Smooth muscle cell of the brain vasculature (primary cell): ENCODE measurements around the gene NPHS2.

ENCODE experiments used
- DNase-seq: peaks from one replicate; pipeline ENCODE4 v3.0.0-alpha.2; 2012; ENCODE audit warnings: low read depth, low spot score

Gene NPHS2

DNA sequence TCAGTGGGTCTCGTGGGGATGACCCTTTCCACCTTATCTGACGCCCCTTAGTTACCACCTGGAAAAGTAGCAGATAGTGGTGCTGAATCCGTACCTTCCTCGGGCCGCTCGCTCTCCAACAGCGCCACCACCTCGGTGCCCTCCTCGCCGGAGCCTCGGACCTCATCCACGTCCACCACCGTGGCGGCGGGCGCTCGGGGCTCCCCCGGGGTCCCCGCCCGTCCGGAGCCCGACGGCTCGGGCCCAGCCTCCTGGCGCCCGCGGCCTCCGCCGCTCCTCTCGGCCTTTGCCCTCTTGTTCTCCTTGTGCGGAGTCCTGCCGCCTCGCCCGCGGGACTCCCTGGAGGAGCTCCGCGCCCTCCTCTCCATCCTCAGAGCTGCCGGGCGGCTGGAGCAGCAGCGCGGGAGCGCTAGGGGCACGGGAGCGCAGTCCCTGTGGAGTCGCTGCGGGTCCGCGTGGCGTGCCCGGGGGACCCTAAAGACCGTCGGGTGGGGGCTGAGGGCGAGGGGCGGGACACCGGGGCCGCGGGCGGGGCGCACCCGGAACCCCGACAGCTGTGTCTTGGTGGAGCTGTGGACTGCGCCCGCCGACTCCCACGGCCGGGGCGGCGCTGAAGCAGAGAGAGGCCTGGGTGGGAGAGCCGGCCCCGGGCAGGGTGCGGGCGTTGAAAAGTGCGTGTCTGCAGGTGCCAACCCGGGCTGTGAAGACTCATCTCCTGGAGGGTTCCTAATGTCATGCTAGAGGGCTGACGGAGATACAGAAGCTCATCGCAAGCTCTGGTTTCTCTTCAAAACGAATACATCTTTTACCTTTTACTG, at the start of gene NPHS2:
NPHS2 (minus strand) TSS at position 452 of the 818 bp plus-strand sequence; CDS start at position 368, 84 bp downstream.
- DNase-seq: no peak

DNA sequence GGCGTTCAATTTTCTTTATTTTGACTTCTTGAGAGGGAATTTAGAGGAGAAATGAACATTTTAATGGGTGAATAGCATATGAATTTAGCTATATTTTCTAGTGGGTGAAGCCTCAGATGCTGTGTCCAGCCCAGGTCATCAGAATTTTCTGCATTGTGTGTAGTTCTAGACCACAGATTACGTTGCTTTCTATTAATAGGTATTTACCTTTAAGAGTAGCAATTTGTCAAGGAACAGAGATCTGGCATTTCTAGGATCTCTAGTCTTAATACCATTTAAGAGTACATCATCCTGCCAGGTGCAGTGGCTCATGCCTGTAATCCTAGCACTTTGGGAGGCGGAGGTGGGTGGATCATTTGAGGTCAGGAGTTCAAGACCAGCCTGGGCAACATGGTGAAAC, 36.6 kb upstream of the NPHS2 start:
- DNase-seq: no peak

DNA sequence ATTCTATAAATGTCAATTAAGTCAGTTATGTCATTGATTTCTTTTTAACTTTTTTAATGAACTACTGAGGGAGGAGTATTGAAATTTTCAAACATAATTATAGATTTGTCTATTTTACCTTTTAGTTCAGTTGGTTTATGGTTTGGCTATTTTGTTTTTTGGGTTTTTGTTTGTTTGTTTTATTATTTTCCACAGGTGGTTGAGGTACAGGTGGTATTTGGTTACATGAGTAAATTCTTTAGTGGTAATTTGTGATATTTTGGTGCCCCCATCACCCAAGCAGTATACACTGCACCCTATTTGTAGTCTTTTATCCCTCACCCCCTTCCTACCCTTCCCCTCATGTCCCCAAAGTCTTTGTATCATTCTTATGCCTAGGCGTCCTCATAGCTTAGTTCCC, 25.3 kb upstream of the NPHS2 start:
- no peak for DNase-seq

DNA sequence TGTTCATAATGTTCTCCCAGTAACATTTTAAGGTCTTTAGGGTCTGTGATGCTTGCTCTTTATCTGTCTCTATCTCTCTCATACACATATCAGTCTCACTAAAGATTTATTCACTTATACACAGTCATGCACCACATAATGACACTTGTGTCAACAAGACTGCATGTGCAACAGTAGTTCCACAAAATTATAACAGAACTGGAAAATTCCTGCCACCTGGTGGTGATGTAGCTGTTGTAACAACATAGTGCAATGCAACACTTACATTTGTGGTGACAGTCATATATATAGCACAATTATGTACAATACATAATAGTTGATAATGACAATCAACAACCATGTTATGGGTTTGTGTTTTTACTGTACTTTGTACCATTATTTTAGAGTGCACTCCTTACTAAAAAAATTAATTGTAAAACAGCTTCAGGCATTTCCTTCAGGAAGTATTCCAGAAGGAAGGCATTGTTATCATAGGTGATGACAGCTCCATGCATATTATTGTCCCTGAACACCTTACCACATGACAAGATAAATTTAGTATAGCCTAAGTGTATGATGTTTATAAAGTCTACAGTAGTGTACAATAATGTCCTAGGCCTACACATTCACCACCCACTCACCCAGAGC, 24.0 kb upstream of the NPHS2 start:
- no peak for DNase-seq

DNA sequence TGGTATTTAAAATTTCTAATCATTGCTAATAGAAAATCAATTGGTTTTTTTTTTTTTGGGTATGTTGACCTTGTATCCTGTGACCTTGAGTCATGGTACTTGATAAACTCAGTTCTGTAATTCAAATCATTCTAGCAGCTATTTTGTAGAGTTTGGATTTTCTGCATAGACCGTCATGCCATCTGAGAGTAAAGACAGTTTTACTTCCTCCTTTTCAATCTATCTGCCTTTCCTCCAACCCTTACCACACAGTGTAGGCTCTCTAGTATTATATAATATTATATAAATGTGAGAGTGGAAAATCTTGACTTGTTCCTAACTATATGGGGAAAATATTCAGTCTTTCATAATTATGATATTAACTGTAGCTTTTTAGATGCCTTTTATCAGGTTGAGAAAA, 22.9 kb upstream of the NPHS2 start:
- DNase-seq: no peak

DNA sequence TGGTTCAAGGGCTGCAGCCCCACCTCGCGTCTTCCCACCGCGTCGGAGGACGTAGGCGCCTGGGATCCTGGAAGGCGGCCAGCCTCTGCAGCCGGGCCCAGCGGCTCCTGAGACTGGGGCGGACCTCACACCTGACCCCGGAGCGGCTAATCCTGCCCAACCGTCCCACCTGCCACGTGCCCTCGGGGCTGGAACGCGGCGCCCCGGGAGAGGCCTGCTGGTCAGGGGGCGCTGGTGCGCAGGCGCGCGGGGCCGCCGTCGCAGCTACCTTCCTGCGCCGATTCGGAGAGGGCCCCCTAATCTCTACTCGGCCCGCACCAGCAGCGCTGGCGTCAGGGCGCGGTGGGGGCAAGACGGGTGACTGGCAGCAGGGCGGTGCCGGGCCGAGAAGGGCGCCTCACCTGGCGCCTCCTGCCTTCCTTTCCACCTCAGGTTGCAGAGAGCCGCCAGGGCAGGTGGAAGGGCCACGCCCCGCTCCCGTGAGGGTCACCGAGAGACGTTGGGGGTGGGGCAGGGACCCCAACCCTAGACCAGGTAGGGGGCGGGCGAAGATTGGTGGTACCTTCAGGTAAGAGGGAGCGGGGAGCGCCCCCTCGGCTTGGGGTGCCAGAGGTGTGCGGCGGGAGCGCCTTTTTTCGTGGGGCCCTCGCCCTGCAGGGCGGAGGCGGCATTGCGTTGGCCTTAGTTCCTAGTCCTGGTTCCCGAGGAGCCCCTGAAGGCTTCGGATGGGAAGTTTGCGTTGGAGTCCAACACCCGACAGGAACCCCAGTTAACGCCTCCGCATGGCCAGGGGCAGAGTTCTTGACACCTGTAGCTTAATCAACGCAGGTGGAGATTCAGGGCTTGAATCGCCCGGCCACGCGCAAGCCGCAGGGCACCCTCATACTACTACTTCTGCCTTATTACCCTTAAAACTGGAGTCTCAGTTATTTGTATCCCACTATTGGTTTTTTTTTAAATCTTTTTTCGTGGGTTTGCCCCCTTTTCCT, 16.1 kb upstream of the NPHS2 start, which contains the start of gene TDRD5:
TDRD5 (plus strand) TSS at position 241 of the 989 bp plus-strand sequence. CDS start 784 bp downstream, outside the sequence.
- no peak for DNase-seq

DNA sequence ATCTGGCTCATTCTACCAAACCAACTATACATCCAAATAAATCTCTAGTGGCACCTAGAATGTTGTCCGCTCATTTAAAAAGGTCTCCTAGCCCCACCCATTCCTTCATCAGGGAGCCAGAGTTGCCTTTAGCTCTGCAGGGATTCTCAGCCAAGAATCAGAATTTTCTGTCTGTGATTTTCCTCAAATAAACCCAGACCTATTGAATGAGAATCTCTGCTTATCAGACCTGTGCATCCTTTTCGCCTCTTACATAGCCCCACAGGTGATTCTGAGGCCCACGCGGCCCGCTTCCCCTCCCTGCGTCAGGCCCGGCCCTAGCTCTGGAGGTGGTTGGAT, 15.5 kb upstream of the NPHS2 start:
- DNase-seq: no peak

DNA sequence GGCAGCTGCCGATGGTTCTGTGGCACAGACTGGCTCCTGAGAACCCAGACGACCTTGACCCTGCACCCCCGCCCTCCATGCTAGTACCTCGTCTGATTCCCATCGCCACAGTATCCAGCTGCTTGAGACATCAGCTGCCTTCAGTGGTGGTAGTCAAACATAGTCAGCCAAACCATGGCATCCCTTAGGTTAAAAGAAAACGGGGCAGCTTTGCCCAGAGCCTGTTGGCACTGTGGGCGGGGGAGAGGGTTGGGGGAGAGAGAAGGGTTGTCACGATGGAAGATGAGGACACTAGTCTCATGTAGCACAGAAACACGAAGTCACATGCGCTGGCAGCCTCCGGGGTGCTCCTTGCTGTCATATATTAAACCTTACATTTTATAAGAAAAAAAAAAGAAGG, 14.9 kb upstream of the NPHS2 start:
- no peak for DNase-seq

DNA sequence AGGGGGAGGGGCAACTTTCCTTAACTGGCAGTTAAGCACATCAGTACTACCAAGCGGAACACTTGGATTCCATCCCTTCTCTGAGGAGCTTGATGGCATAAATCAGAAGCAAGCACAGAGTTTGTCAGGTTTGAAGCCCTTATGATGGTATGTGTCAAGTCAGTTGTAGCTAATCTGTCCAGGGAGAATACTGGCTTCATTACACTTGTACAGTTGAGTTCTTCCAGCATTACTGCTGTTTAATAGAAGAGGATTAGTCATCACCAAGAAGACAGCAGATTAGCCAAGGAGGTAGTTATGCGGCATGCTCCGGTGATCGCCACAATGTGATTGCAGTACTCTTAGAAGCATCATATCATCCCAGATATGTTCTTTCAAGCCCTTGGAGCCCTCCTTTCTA, 13.8 kb upstream of the NPHS2 start:
- no peak for DNase-seq

DNA sequence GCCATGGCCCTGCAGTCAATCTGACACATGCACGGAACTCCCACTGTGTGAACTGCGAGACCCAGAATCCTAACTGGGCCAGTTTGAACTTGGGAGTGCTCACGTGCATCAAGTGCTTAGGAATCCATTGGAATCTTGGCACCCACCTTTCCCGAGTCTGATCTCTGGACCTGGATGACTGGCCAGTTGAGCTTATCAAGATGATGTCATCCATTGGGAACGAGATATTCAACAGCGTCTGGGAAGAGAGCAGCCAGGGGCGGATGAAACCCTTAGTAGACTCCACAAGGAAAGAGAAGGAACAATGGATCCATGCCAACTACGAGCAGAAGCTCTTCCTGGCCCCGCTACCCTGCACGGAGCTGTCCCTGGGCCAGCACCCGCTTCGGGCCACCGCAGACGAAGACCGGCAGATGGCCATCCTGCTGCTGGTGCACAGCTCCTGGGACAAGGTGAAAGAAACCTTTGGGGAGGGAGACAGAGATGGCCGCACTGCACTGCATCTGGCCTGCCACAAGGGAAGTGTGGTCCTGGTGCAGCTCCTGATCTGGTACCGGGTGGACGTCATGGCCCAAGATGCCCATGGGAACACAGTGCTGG, 12.8 kb upstream of the NPHS2 start:
- DNase-seq: no peak

DNA sequence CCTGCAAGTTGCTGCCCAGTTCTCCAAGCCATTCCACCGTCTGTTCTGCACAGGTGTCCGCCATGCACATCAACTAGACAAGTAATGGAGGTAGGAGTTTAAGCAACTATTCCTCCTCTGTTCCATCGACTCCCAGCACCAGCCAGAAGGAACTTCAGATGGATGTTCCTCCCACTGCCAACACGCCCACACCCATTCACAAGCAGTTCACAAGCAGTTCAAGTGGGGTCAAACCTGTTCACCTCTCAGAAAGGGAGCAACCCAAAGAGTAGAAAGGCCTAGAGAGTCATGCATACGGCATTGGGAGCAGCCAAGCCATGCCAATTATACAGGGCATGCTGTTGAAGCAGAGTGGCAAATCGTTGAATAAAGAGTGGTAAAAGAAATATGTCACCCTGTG, 11.6 kb upstream of the NPHS2 start:
- no peak for DNase-seq

DNA sequence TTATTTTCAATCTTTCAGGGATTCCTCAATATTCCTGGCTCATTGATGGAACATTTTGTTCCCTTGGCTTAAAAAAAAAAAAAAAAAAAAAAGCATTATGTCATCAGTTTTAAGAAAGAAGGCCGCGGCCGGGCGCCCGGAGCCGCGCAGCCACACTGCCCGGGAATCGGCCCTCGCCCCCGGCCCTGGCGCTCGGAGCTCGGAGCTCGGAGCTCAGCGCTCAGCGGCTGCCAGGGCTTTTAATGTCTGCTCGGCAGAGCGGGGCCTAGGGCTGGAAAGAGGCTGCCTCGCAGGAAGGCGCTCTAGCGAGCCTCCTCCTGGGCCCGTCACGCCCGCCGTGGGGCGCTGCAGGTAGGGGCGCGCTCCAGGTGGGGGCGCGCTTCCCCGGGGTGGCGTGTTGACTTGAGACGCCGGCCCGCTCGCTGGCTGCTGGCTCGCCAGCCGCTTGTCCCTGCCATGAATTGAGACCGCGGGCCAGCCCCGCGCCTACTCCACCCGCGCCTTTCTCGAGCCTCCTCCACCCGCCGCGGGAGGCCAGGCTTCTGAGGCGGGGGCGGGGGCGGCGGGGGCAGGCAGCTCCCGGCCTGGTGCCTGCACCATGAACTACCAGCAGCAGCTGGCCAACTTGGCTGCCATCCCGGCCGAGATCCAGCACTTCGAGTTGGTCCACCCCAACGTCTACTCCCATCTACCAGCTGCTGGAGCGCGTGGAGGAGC, 10.5 kb upstream of the NPHS2 start:
- no peak for DNase-seq

DNA sequence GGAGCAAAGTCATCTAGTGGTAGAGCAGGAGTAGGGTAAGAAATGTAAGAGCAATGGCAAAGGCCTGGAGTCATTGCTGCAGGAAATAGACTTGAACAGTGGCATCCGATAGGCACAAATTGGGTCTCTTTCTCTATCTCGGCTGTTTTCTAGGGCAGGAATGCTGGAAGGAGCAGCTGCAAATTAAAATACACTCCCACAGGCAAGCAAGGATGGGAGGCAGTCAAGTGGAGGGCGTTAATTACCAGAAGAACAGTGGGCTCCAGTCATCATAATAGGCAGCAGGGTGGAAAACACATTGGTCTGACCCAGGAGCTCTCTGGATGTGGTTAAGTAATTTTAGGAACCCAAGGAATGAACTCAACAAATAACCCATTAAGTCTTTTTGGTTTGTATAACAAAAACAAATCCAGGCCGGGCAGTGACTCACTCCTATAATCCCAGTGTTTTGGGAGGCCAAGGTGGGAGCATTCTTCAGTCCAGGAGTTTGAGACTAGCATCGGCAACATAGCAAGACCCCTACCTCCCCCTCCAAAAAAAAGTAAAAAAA, 8.1 kb upstream of the NPHS2 start:
- no peak for DNase-seq

DNA sequence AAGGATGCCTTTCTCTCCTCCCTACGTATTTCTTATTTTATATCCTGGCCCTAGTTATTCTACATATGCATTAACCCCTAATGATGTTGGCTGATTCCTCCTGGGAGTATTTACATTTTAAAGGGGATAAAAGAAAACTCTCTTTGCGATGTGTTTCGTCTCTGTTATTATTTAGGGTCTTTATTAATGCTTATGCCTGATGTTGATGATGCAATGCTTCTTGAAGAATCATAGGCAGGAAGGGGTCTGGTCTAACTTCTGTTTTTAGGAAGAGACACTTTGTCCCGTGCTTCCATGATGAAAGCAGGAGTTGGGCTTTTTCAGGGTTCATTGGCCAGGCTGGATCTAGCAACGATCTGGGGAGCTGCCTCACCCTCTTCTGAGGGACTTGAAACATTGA, 761 bp upstream of the NPHS2 start:
- no peak for DNase-seq

DNA sequence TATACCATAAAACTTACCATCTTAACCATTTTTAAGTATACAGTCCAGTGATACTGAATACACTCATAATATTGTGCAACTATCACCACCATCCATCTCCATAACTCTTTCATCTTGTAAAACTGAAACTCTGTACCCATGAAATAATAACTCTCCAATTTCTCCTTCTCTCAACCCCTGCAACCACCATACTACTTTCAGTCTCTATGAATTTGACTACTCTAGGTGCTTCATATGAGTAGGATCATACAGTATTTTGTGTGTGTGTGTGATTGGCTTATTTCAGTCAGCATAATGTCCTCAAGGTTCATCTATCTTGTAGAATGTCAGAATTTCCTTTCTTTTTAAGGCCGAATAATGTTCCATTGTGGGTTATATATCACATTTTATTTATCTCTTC, 17.7 kb downstream of the NPHS2 start:
- no peak for DNase-seq

DNA sequence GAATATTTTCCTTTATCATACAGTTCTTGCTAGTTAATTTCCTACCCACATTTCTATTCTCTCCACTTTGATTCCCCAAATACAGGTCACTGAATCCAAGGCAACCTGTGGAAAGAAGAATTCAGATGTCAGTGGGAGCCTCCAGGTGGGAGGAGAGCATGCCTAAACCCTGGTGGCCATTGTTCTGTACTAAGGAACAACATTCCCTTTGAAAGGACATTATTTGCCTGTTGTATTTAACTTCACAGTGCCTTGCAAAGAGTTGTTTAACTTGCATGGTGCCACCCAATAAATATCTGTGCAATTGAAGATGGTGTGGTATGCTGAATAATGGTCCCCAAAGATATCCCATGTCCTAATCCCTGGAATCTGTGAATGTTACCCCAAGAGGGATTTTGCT, 21.3 kb downstream of the NPHS2 start:
- no peak for DNase-seq

DNA sequence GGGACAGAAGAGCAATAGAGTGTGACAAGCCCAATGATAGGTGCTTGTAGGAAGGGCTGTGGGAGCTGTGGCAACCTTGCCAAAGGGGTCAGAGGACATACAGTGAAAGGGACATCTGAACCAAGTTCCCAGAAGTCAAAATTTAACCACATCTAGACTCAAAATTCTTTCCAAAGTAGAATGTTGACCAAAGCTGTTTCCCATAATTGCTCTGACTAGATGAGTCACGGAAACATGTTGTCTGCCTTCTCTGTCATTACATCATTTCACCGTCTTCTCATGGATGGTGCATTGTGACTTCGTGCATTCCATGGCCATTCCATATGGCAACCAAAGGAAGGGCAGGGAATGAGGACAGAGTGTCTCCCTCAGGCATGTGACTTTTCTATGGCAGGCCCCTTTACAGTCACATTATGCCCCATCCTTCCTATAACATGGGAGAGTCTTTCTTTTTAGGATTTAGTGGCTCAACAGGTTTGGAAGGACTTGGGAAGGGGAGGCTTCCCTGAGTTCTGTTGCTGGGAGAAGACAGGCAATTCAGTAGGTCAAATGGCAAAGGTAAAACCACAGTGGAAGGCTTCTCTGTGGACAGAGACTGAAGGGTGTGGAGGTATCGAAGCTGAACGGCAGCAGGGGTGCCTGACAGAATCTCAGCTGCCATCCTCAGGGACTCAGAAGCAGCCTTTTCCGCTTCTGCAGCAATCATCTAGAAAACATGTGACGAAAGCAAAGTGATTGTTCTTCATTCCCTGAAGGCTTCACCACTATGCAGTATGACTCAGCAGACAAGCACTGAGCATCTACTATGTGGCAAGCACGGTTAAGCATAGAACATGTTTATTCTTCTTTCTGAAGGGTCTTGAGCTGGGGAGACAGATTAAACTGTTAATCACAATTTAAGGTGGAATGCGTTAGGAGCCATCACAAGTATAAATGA, 24.7 kb downstream of the NPHS2 start:
- DNase-seq: no peak

DNA sequence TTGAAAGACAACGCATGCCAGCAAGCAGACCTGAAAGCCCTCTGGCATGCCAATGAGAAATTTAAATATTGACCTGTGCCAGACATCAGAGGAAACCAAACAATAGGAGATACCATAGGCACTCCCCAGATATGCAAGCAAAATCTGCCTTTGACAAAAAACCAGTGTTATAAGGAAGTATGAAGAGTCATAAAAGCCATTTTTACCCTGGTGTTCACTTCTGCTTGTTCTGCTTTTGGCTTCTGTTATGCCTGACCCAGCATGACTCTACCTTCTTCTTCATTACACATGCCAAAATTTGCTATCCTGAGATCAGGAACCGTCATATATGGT, 26.4 kb downstream of the NPHS2 start:
- no peak for DNase-seq

DNA sequence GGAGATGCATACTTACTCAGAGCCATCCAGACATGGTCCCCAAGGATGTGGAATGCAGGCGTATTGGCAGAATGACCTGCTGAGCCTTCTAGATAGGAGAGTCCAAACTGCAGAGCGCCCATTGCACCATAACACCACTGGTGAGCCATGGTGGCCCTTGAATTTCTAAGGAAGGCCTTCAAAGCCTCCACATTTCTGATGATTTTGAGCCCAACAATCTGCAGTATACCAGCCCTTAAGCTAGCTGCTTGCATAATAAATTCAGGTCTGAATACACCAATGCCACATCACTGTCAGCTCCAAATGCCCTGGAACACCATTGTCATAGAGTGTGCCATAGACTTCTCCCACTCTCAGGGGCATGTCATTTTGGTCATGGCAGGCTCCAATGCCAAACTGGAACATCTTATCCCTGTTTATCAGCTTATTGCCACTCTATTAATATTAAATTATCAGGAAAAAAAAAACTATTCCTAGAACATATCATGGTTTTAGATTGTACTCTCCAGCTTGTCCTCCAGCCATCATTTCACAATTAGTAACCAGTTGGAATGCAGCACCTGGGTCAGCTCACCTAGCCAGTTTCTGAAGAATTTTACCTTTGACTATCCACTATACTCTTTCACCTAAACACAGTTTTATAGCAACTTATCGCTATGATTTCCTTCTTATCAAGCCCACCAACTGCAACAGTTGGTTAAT, 26.9 kb downstream of the NPHS2 start:
- no peak for DNase-seq
